ENCODE data around the gene FEM1B. TPM values are rescaled to one million over a fixed set of nuclear protein-coding genes. Genes with fewer than 3 reads are reported as not detected.
A peak's percentile ranks its signal among the peaks of the same experiment; 100 is the strongest.

Gene FEM1B
- total RNA-seq, 2 experiments from 2014 or later, result 83.2 to 94.9 TPM

GRCh38 chr15:68278345-68278594, 725 bp downstream of the FEM1B start:
- Histone ChIP-seq H3K27ac (ENCODE audit: low read depth in 1 of 2, low read length in 2 of 2) (peak overlapping the region; percentile 91 to 94), H3K4me3 (ENCODE audit: low read length) (peak overlapping the region; percentile 67), H3K27me3 (ENCODE audit: control insufficient read depth in 1 of 2, insufficient read depth in 2 of 2, low read length in 2 of 2) (no peaks in the 10 kb centered on the region), H3K36me3 (ENCODE audit: insufficient read depth, low read length) (no peaks in the 10 kb centered on the region), H3K9me3 (ENCODE audit: control insufficient read depth in 1 of 2, insufficient read depth in 1 of 2, low read length in 2 of 2) (no peaks in the 10 kb centered on the region), H3K4me1 (ENCODE audit: insufficient read depth, low read length) (peaks cover 37% of the 10 kb centered on the region)
- POLR2A ChIA-PET, result interaction anchor here (0.9 to 4.3 kb wide), 21 partner anchors 13 to 542 kb away, joined by 3 to 57 read pairs (median 9); partner anchors contain the start of genes ANP32A, CLN6 and PIAS1
- Mint-ChIP-seq H3K9me3 (no peaks in the 10 kb centered on the region), H3K4me1 (ENCODE audit: low read depth) (peaks cover 58% of the 10 kb centered on the region), H3K27ac (peak overlapping the region; percentile 99), H3K36me3 (ENCODE audit: low read depth) (peaks cover 34% of the 10 kb centered on the region), H3K27me3 (no peaks in the 10 kb centered on the region), H3K4me3 (peak overlapping the region; percentile 98)
- TF ChIP-seq, protein P1, sequence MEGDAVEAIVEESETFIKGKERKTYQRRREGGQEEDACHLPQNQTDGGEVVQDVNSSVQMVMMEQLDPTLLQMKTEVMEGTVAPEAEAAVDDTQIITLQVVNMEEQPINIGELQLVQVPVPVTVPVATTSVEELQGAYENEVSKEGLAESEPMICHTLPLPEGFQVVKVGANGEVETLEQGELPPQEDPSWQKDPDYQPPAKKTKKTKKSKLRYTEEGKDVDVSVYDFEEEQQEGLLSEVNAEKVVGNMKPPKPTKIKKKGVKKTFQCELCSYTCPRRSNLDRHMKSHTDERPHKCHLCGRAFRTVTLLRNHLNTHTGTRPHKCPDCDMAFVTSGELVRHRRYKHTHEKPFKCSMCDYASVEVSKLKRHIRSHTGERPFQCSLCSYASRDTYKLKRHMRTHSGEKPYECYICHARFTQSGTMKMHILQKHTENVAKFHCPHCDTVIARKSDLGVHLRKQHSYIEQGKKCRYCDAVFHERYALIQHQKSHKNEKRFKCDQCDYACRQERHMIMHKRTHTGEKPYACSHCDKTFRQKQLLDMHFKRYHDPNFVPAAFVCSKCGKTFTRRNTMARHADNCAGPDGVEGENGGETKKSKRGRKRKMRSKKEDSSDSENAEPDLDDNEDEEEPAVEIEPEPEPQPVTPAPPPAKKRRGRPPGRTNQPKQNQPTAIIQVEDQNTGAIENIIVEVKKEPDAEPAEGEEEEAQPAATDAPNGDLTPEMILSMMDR (IDR thresholded peaks at IDR 0.05), result peak; percentile 42
- ATAC-seq (ENCODE audit: poor library complexity), result no peak
- intact Hi-C loops (cut with DNase I, micrococcal nuclease), result loop anchor here (2.0 to 10.0 kb wide), 7 partner anchors 15 to 1771 kb away; partner anchors contain the start of genes PIAS1 (in 2 of the 2), C15orf61 (in 1 of the 2) and ZWILCH (in 1 of the 2)
- CTCF ChIA-PET, result interaction anchor here (1.1 to 3.2 kb wide), 7 partner anchors 17 to 437 kb away, joined by 3 to 21 read pairs (median 6); partner anchors contain the start of gene CLN6
- peak in 2 of 14 experiments; percentile 68 to 72 for DNase-seq

DNA sequence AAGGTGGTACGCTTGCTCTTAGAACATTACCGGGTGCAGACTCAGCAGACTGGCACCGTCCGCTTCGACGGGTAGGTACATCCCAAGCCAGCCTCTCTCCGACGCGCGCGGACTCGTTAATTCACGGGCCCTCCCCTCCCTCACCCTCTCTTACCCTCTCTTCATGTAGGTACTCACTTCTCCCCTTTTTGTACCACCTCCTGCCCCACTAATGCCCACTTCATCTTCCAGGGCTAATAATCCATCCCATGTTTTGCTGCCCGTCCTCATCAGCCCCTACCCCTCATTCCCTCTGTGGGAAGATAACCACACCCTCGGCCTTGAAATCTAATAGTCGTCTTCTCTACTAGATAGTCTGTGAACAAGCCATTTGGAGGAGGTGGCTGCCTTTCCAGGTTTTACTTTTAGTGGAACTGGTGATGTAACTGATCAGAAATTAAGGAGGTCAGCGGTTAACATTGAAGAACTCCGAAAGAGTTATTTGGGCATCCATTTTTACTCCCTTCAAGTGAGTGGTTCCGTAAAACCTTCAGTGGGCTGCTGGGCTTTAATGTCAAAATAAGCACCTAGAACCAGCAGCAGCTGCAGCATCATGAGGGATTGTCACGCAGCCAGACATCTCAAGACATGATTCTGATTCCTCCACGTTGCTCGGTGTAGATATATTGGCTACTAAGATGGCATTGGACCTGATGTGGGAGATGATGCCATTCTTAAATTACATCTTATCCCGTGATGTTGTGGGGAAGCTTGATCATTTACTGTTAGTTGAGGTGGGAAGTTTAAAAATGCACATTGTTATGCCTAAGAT, 1.3 kb downstream of the FEM1B start:
- H3K27ac ChIP-seq (ENCODE audit: low read depth in 1 of 2, low read length in 2 of 2), result peak overlapping the region; percentile 91 to 94
- no peaks in the 10 kb centered on the region for H3K9me3 Mint-ChIP-seq
- H3K4me1 ChIP-seq (ENCODE audit: insufficient read depth, low read length), result peaks cover 40% of the 10 kb centered on the region
- TF ChIP-seq, protein P1 (IDR thresholded peaks at IDR 0.05), result no peak
- H3K9me3 ChIP-seq (ENCODE audit: control insufficient read depth in 1 of 2, insufficient read depth in 1 of 2, low read length in 2 of 2), result no peaks in the 10 kb centered on the region
- DNase-seq, result peak in 3 of 14 experiments; percentile 10 to 36 (median 30)
- H3K36me3 ChIP-seq (ENCODE audit: insufficient read depth, low read length), result no peaks in the 10 kb centered on the region
- H3K4me3 ChIP-seq (ENCODE audit: low read length), result peak overlapping the region; percentile 67
- H3K27me3 ChIP-seq (ENCODE audit: control insufficient read depth in 1 of 2, insufficient read depth in 2 of 2, low read length in 2 of 2), result no peaks in the 10 kb centered on the region
- H3K27me3 Mint-ChIP-seq, result no peaks in the 10 kb centered on the region
- peaks cover 58% of the 10 kb centered on the region for H3K4me1 Mint-ChIP-seq (ENCODE audit: low read depth)
- peak overlapping the region; percentile 99 for H3K27ac Mint-ChIP-seq
- peak; percentile 21 for ATAC-seq (ENCODE audit: poor library complexity)
- peak overlapping the region; percentile 98 for H3K4me3 Mint-ChIP-seq
- peaks cover 34% of the 10 kb centered on the region for H3K36me3 Mint-ChIP-seq (ENCODE audit: low read depth)
- ChIA-PET POLR2A (interaction anchor here (0.6 to 4.3 kb wide), 19 partner anchors 10 to 542 kb away, joined by 3 to 57 read pairs (median 11); partner anchors contain the start of genes ANP32A, CLN6 and PIAS1), CTCF (interaction anchor here (1.3 to 3.2 kb wide), 7 partner anchors 17 to 438 kb away, joined by 4 to 21 read pairs (median 8); partner anchors contain the start of gene CLN6)
- intact Hi-C loops (cut with DNase I, micrococcal nuclease), result loop anchor here (2.0 to 10.0 kb wide), 7 partner anchors 14 to 1771 kb away; partner anchors contain the start of genes PIAS1 (in 2 of the 2), C15orf61 (in 1 of the 2) and ZWILCH (in 1 of the 2)

DNA sequence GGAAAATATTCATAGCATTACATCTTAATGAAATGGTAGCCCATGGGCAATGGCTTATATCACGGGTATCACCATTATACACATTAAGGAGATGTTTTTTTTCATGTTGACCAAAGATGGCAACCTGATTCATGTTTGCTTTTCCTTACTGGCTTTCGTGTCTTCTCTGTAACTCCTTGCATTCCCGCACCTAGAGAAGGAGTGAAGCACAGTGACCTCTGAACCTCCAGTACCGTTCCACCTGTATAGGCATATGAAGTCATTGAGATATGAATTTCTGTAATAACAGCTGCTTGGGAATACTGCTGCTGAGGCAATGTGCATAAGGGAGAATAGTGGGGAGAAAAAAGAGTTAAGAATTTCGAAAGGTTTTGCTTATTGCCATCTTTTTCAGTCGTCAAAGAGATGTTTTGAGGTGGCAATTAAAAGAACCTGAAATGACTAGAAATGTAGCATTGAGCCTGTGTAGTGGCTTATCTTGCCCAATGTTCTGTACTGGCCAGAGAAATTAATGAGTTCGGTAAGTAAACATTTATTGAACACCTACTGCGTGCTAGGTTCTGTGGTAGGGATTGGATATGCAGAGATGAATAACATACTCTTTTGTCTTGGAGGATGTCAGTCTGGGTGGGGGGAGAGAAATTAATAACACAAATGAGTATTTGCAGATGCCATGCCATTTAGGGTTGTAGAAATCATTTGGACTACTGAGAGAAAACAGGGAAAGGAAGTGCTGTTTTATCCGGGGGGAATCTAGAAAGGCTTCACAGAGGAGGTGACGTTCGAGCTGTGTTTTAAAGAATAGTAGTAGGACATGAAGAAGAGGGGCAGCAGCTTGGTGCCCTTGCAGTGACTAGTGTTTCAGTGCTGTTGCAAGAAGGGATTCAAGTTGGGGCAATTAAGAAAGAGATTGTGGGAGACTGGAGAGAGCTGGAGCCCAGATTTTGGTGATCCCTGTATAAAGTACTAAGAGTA, 2.5 kb downstream of the FEM1B start:
- Histone ChIP-seq H3K27me3 (ENCODE audit: control insufficient read depth in 1 of 2, insufficient read depth in 2 of 2, low read length in 2 of 2) (no peaks in the 10 kb centered on the region), H3K36me3 (ENCODE audit: insufficient read depth, low read length) (peaks cover 7% of the 10 kb centered on the region), H3K9me3 (ENCODE audit: control insufficient read depth in 1 of 2, insufficient read depth in 1 of 2, low read length in 2 of 2) (no peaks in the 10 kb centered on the region), H3K4me1 (ENCODE audit: insufficient read depth, low read length) (peaks cover 40% of the 10 kb centered on the region), H3K4me3 (ENCODE audit: low read length) (peak overlapping the region; percentile 67), H3K27ac (ENCODE audit: low read depth in 1 of 2, low read length in 2 of 2) (no peak overlapping the region)
- POLR2A ChIA-PET, result interaction anchor here (0.6 to 4.3 kb wide), 10 partner anchors 9 to 225 kb away, joined by 3 to 32 read pairs (median 4); partner anchors contain the start of genes CLN6 and PIAS1
- no peak for DNase-seq
- Mint-ChIP-seq H3K36me3 (ENCODE audit: low read depth) (peaks cover 42% of the 10 kb centered on the region), H3K4me3 (peak overlapping the region; percentile 98), H3K4me1 (ENCODE audit: low read depth) (peaks cover 66% of the 10 kb centered on the region), H3K9me3 (no peaks in the 10 kb centered on the region), H3K27ac (peak overlapping the region; percentile 99), H3K27me3 (no peaks in the 10 kb centered on the region)
- intact Hi-C loops (cut with DNase I, micrococcal nuclease), result loop anchor here (2.0 to 10.0 kb wide), 7 partner anchors 13 to 1773 kb away; partner anchors contain the start of genes PIAS1 (in 2 of the 2), C15orf61 (in 1 of the 2) and ZWILCH (in 1 of the 2)
- CTCF ChIA-PET, result interaction anchor here (2.4 kb wide), 1 partner anchor 26 kb away, joined by 12 read pairs; no protein-coding TSS in a partner anchor
- TF ChIP-seq, protein P1 (IDR thresholded peaks at IDR 0.05), result no peak
- ATAC-seq (ENCODE audit: poor library complexity), result no peak
